IMR-90 (cell line): ENCODE measurements around the gene TTC28. TPM values are rescaled to one million over a fixed set of nuclear protein-coding genes. Genes with fewer than 3 reads are reported as not detected.

Source experiments
- ATAC-seq: fragments of 200-7000 bp; cut with Tn5 transposase; 2 replicates; pipeline ENCODE4 v1.9.1; 2020; ENCODE audit warnings: low read depth, mild to moderate bottlenecking, moderate library complexity
- BruUV-seq: library from RNA; stranded (reverse); fragments of 400-500 nt; replicated peaks from 2 replicates; lab custom pipeline; 2021; lab: Mats Ljungman, UMichigan
- CTCF ChIA-PET: fragments of 300-600 bp; formaldehyde crosslinking; extraction: SDS; loops from one replicate; lab custom pipeline; 2021; ENCODE audit warnings: antibody characterized with exemption; lab: Yijun Ruan, JAX
- POLR2A ChIA-PET: fragments of 300-600 bp; sonication (Branson Sonifier 250); formaldehyde crosslinking; loops from one replicate; lab custom pipeline; 2022; ENCODE audit warnings: antibody characterized with exemption; ENCODE audit not compliant: unreplicated experiment; lab: Charles Lee
- DNase-seq: peaks from one replicate; pipeline ENCODE4 v3.0.0; 2013
- H2AFZ ChIP-seq: replicated peaks from 2 replicates; pipeline ENCODE3; 2013; ENCODE audit warnings: low read length, mild to moderate bottlenecking; ENCODE audit not compliant: poor library complexity
- H2AK5ac ChIP-seq: 2 replicates; pipeline ENCODE4 v1.6.1; 2013; ENCODE audit warnings: low read depth, low read length, inconsistent platforms
- H2AK9ac ChIP-seq: replicated peaks from 2 replicates; pipeline ENCODE3; 2013; ENCODE audit warnings: mild to moderate bottlenecking, low read depth, low read length, moderate library complexity; ENCODE audit not compliant: poor library complexity
- H2BK120ac ChIP-seq: 2 replicates; pipeline ENCODE4 v1.6.1; 2013; ENCODE audit warnings: low read depth, low read length, inconsistent platforms
- H2BK15ac ChIP-seq: 3 replicates; pipeline ENCODE4 v1.6.1; 2013; ENCODE audit warnings: low read depth, low read length, inconsistent platforms
- H2BK20ac ChIP-seq: 2 replicates; pipeline ENCODE4 v1.6.1; 2013; ENCODE audit warnings: low read depth, mild to moderate bottlenecking, inconsistent platforms, low read length, moderate library complexity
- H2BK5ac ChIP-seq: 2 replicates; pipeline ENCODE4 v1.6.1; 2013; ENCODE audit warnings: mild to moderate bottlenecking, low read depth, low read length, inconsistent platforms; ENCODE audit not compliant: poor library complexity, severe bottlenecking
- H3K14ac ChIP-seq: replicated peaks from 2 replicates; pipeline ENCODE4 v1.6.1; 2013; ENCODE audit warnings: low read depth, low read length, inconsistent platforms
- H3K18ac ChIP-seq: 2 replicates; pipeline ENCODE4 v1.6.1; 2013; ENCODE audit warnings: low read depth, low read length, control low read depth
- H3K23ac ChIP-seq: 2 replicates; pipeline ENCODE4 v1.6.1; 2013; ENCODE audit warnings: low read depth, low read length, inconsistent platforms
- H3K27ac ChIP-seq: 2 replicates; pipeline ENCODE4 v1.5.1; 2013; ENCODE audit warnings: mild to moderate bottlenecking, control low read depth, low read length; ENCODE audit not compliant: insufficient read depth
- H3K27me3 ChIP-seq: 2 replicates; pipeline ENCODE4 v1.6.1; 2013; ENCODE audit warnings: low read length; ENCODE audit not compliant: control insufficient read depth, insufficient read depth
- H3K36me3 ChIP-seq: 2 replicates; pipeline ENCODE4 v1.6.1; 2013; ENCODE audit warnings: low read length, mixed read lengths; ENCODE audit not compliant: control insufficient read depth, insufficient read depth
- H3K4ac ChIP-seq: 2 replicates; pipeline ENCODE4 v1.6.1; 2013; ENCODE audit warnings: low read depth, low read length, inconsistent platforms
- H3K4me1 ChIP-seq: 2 replicates; pipeline ENCODE4 v1.6.1; 2013; ENCODE audit warnings: low read length, mixed read lengths; ENCODE audit not compliant: control insufficient read depth, insufficient read depth
- H3K4me2 ChIP-seq: 2 replicates; pipeline ENCODE4 v1.6.1; 2013; ENCODE audit warnings: low read depth, mild to moderate bottlenecking, control low read depth, low read length, moderate library complexity
- H3K4me3 ChIP-seq: 2 replicates; pipeline ENCODE4 v1.5.1; 2013; ENCODE audit warnings: low read depth, mild to moderate bottlenecking, control low read depth, low read length, moderate library complexity; ENCODE audit not compliant: insufficient read depth
- H3K56ac ChIP-seq: 2 replicates; pipeline ENCODE4 v1.6.1; 2013; ENCODE audit warnings: low read length, inconsistent platforms; ENCODE audit not compliant: insufficient read depth; ENCODE audit errors: extremely low read depth
- H3K79me1 ChIP-seq, 2 experiments: 2 replicates each; pipeline ENCODE4 v1.6.1; 2013; ENCODE audit warnings: low read length in 2 of 2, inconsistent platforms in 1 of 2, low read depth in 1 of 2
- H3K9ac ChIP-seq: 2 replicates; pipeline ENCODE4 v1.6.1; 2013; ENCODE audit warnings: low read depth, low read length, control low read depth
- H3K9me1 ChIP-seq: 2 replicates; pipeline ENCODE4 v1.6.1; 2013; ENCODE audit warnings: low read length, inconsistent platforms; ENCODE audit not compliant: insufficient read depth
- H3K9me3 ChIP-seq: 2 replicates; pipeline ENCODE4 v1.6.1; 2013; ENCODE audit warnings: low read length; ENCODE audit not compliant: control insufficient read depth, insufficient read depth
- H4K20me1 ChIP-seq: 2 replicates; pipeline ENCODE4 v1.6.1; 2013; ENCODE audit warnings: low read length, inconsistent platforms; ENCODE audit not compliant: insufficient read depth
- H4K5ac ChIP-seq: 2 replicates; pipeline ENCODE4 v1.6.1; 2013; ENCODE audit warnings: mild to moderate bottlenecking, low read depth, low read length, control low read depth
- H4K8ac ChIP-seq, 2 experiments: 2 replicates each; pipeline ENCODE4 v1.6.1; 2013; ENCODE audit warnings: low read depth in 2 of 2, low read length in 2 of 2, control low read depth in 1 of 2, inconsistent platforms in 1 of 2
- H4K91ac ChIP-seq: 2 replicates; pipeline ENCODE4 v1.6.1; 2013; ENCODE audit warnings: low read depth, low read length, inconsistent platforms; ENCODE audit not compliant: insufficient read depth
- CEBPB ChIP-seq: IDR thresholded peaks from 2 replicates; pipeline ENCODE4 v1.6.1; 2012; ENCODE audit warnings: low read depth, low read length, improper control_type of control experiment
- CHD1 ChIP-seq: IDR thresholded peaks from 2 replicates; pipeline ENCODE4 v1.6.1; 2012; ENCODE audit warnings: low read depth, low read length, improper control_type of control experiment
- FOS ChIP-seq: fragments of 150-350 bp; IDR thresholded peaks from 2 replicates; pipeline ENCODE4 v1.6.1; 2016; ENCODE audit warnings: low read depth, low read length
- MAFK ChIP-seq: IDR thresholded peaks from 2 replicates; pipeline ENCODE4 v1.6.1; 2012; ENCODE audit warnings: low read depth, low read length, improper control_type of control experiment
- POLR2A ChIP-seq: IDR thresholded peaks from 2 replicates; pipeline ENCODE4 v1.6.1; 2012; ENCODE audit warnings: mild to moderate bottlenecking, low read depth, low read length
- RAD21 ChIP-seq: IDR thresholded peaks from 2 replicates; pipeline ENCODE4 v1.6.1; 2012; ENCODE audit warnings: low read length, improper control_type of control experiment
- SMC3 ChIP-seq: fragments of 150-350 bp; IDR thresholded peaks from 2 replicates; pipeline ENCODE4 v1.6.1; 2016; ENCODE audit warnings: low read depth, mild to moderate bottlenecking, antibody characterized with exemption, low read length, moderate library complexity
- WGBS, 2 experiments: methylation state at CpG; one replicate each; pipeline versions ENCODE4 v1.1.5 to v1.1.7; 2013; ENCODE audit warnings: missing lambda C conversion rate in 2 of 2; ENCODE audit not compliant: insufficient read length in 1 of 2; ENCODE audit errors: extremely low coverage in 2 of 2; 5-methylcytosine and 5-hydroxymethylcytosine counted together
- dilution Hi-C: fragments of 300-500 bp; cut with HindIII; formaldehyde crosslinking; loops from one replicate; pipeline ENCODE4 v1.14.3; 2018; ENCODE audit warnings: low sequenced_read_pairs; ENCODE audit not compliant: unreplicated experiment
- in situ Hi-C: fragments of 300-500 bp; cut with MboI; formaldehyde crosslinking; loops from 3 replicates; pipeline ENCODE4 v1.14.3; 2019; ENCODE audit warnings: low sequenced_read_pairs, inconsistent platforms, mixed read lengths
- intact Hi-C: fragments of 100-400 bp; cut with micrococcal nuclease; formaldehyde crosslinking; loops from 2 replicates; pipeline ENCODE4 v1.10.0; 2022
- polyA plus RNA-seq, 3 experiments: library from polyadenylated mRNA; depleted of rRNA; stranded (reverse); fragments of >200 nt; gene quantifications; 2 replicates each; pipeline ENCODE4 v1.2.3, GENCODE V29; 2012; ENCODE audit warnings: low replicate concordance in 1 of 3
- total RNA-seq: library from RNA; depleted of rRNA; stranded (reverse); fragments of >200 nt; gene quantifications from 2 replicates; pipeline ENCODE4 v1.2.3, GENCODE V29; 2012

The TTC28 gene
- total and polyA plus RNA-seq, 2 of the 4 experiments (the other 2 are of a cell fraction), result 5.6 to 13.3 TPM

GRCh38 chr22:27973846-27974245 lies 705.8 kb downstream of the TTC28 start:
- Histone ChIP-seq H3K4me3 (no peak overlapping the region), H2AK9ac (no peak overlapping the region), H2BK15ac (no peak overlapping the region), H3K27me3 (no peaks in the 10 kb centered on the region), H3K4ac (peak overlapping the region; percentile 45; the same call in 1 of the 2 replicates), H3K56ac (no peak overlapping the region), H4K91ac (no peak overlapping the region), H4K20me1 (no peaks in the 10 kb centered on the region), H4K5ac (no peak overlapping the region), H3K9me3 (peaks cover 2% of the 10 kb centered on the region; the same call in 1 of the 2 replicates), H2BK120ac (peak overlapping the region; percentile 75; the same call in 1 of the 2 replicates), H3K27ac (no peak overlapping the region), H3K14ac (0 out of 2 replicates have a peak overlapping the region, but pooled peaks have one; percentile 27), H3K9ac (no peak overlapping the region), H3K18ac (no peak overlapping the region), H2BK5ac (no peak overlapping the region), H2AK5ac (0 out of 2 replicates have a peak overlapping the region, but pooled peaks have one; percentile 17), H3K23ac (no peak overlapping the region), H2AFZ (no peak overlapping the region), H2BK20ac (no peak overlapping the region), H3K4me2 (no peak overlapping the region), H3K4me1 (peaks cover 4% of the 10 kb centered on the region), H3K79me1 (peaks cover 3 to 4% of the 10 kb centered on the region in 2 experiments; a peak in 2 of 4 replicates), H3K9me1 (peaks cover 4% of the 10 kb centered on the region), H4K8ac (no peak overlapping the region), H3K36me3 (0 out of 2 replicates have a peak, but pooled peaks cover 2% of the 10 kb centered on the region)
- no peak for ATAC-seq
- POLR2A ChIA-PET, result no interaction called here
- no peak for TF ChIP-seq POLR2A
- no peak for TF ChIP-seq SMC3
- TF ChIP-seq RAD21, result no peak
- no peak for TF ChIP-seq MAFK
- TF ChIP-seq CHD1, result no peak
- no peak for TF ChIP-seq CEBPB
- TF ChIP-seq FOS, result no peak
- no CpG with 5 or more reads among the region's 1 CpG for WGBS, 2 experiments
- BruUV-seq, result no TSS peak
- CTCF ChIA-PET, result no interaction called here
- intact Hi-C loops, result no loop called here
- no peak for DNase-seq
- dilution Hi-C loops, result no loop called here
- in situ Hi-C loops, result no loop called here
